WTC11 (cell line): ENCODE measurements around the gene TUBGCP6. TPM values are rescaled to one million over a fixed set of nuclear protein-coding genes. Genes with fewer than 3 reads are reported as not detected.

Experiments used
- ATAC-seq: fragments of 200-7000 bp; cut with Tn5 transposase; 2 replicates; pipeline ENCODE4 v1.10.0; 2021; ENCODE audit warnings: mild to moderate bottlenecking, moderate library complexity
- CTCF ChIA-PET: fragments of 300-600 bp; sonication (Branson Sonifier 250); formaldehyde crosslinking; loops from one replicate; lab custom pipeline; 2021; ENCODE audit warnings: antibody characterized with exemption; lab: Charles Lee
- POLR2A ChIA-PET: fragments of 350-600 bp; sonication (Branson Sonifier 250); formaldehyde crosslinking; loops from one replicate; lab custom pipeline; 2021; ENCODE audit warnings: antibody characterized with exemption; lab: Charles Lee
- DNase-seq: peaks from one replicate; pipeline ENCODE4 v3.0.0; 2021; ENCODE audit warnings: low spot score
- H3K27ac Mint-ChIP-seq: 2 replicates; pipeline ENCODE4 v1.8.0; 2021; ENCODE audit warnings: mixed read lengths
- H3K27me3 Mint-ChIP-seq: 2 replicates; pipeline ENCODE4 v1.8.0; 2021; ENCODE audit warnings: low read depth, mild to moderate bottlenecking, moderate library complexity, mixed read lengths
- H3K36me3 Mint-ChIP-seq: 2 replicates; pipeline ENCODE4 v1.8.0; 2021; ENCODE audit warnings: mixed read lengths
- H3K4me1 Mint-ChIP-seq: 2 replicates; pipeline ENCODE4 v1.8.0; 2022; ENCODE audit warnings: mixed read lengths
- H3K4me3 Mint-ChIP-seq: 2 replicates; pipeline ENCODE4 v1.8.0; 2021; ENCODE audit warnings: mild to moderate bottlenecking, moderate library complexity, mixed read lengths
- H3K9me3 Mint-ChIP-seq: 2 replicates; pipeline ENCODE4 v1.8.0; 2021; ENCODE audit warnings: mixed read lengths
- ARID4B ChIP-seq: sonication (generic); formaldehyde crosslinking; IDR thresholded peaks from 2 replicates; pipeline ENCODE4 v1.8.0; 2023; ENCODE audit warnings: missing genetic modification reagents, mild to moderate bottlenecking, borderline replicate concordance
- FOXJ3 ChIP-seq: sonication (generic); formaldehyde crosslinking; IDR thresholded peaks from 2 replicates; pipeline ENCODE4 v1.9.0; 2021; ENCODE audit warnings: missing genetic modification reagents, mild to moderate bottlenecking, borderline replicate concordance
- FOXK1 ChIP-seq: sonication (generic); formaldehyde crosslinking; IDR thresholded peaks from 2 replicates; pipeline ENCODE4 v1.8.0; 2022; ENCODE audit warnings: mild to moderate bottlenecking, moderate library complexity, missing genetic modification reagents
- FOXP1 ChIP-seq: sonication (generic); formaldehyde crosslinking; IDR thresholded peaks from 2 replicates; pipeline ENCODE4 v1.8.0; 2022; ENCODE audit warnings: missing genetic modification reagents, mild to moderate bottlenecking, moderate library complexity, borderline replicate concordance
- KAT7 ChIP-seq: sonication (generic); formaldehyde crosslinking; IDR thresholded peaks from 2 replicates; pipeline ENCODE4 v1.8.1; 2023; ENCODE audit warnings: missing genetic modification reagents, mild to moderate bottlenecking, borderline replicate concordance
- NFATC4 ChIP-seq: fragments of 250-450 bp; sonication (Bioruptor Pico); IDR thresholded peaks from 2 replicates; pipeline ENCODE4 v1.9.0; 2021; ENCODE audit warnings: mild to moderate bottlenecking
- SMAD4 ChIP-seq: sonication (generic); formaldehyde crosslinking; IDR thresholded peaks from 2 replicates; pipeline ENCODE4 v1.8.0; 2022; ENCODE audit warnings: mild to moderate bottlenecking, missing genetic modification reagents
- SP1 ChIP-seq: sonication (generic); formaldehyde crosslinking; conservative IDR thresholded peaks from 2 replicates; pipeline ENCODE4 v1.8.1; 2022; ENCODE audit warnings: missing genetic modification reagents
- TCF7 ChIP-seq: sonication (generic); formaldehyde crosslinking; IDR thresholded peaks from 2 replicates; pipeline ENCODE4 v1.8.0; 2022; ENCODE audit warnings: mild to moderate bottlenecking, low read depth, missing genetic modification reagents, moderate library complexity
- TP53 ChIP-seq: sonication (generic); formaldehyde crosslinking; IDR thresholded peaks from 2 replicates; pipeline ENCODE4 v1.8.1; 2023; ENCODE audit warnings: mild to moderate bottlenecking, missing genetic modification reagents
- ZNF219 ChIP-seq: sonication (generic); formaldehyde crosslinking; IDR thresholded peaks from 2 replicates; pipeline ENCODE4 v1.8.0; 2023; ENCODE audit warnings: missing genetic modification reagents, mild to moderate bottlenecking, borderline replicate concordance
- ZNF671 ChIP-seq: fragments of 250-450 bp; sonication (Bioruptor Pico); IDR thresholded peaks from 2 replicates; pipeline ENCODE4 v1.8.0; 2021; ENCODE audit warnings: mild to moderate bottlenecking
- total RNA-seq: library from RNA; stranded (reverse); gene quantifications from 3 replicates; pipeline ENCODE4 v1.2.3, GENCODE V29; 2021
- TF ChIP-seq, protein P1 (sequence below): sonication (generic); formaldehyde crosslinking; IDR thresholded peaks from 2 replicates; pipeline ENCODE4 v1.8.0; 2022; ENCODE audit warnings: mild to moderate bottlenecking, missing genetic modification reagents
- TF ChIP-seq, protein P2 (sequence below): fragments of 250-450 bp; sonication (Bioruptor Pico); IDR thresholded peaks from 2 replicates; pipeline ENCODE4 v1.8.0; 2021; ENCODE audit warnings: mild to moderate bottlenecking
- TF ChIP-seq, protein P3 (sequence below): fragments of 250-450 bp; sonication (Bioruptor Pico); IDR thresholded peaks from 2 replicates; pipeline ENCODE4 v1.9.0; 2021; ENCODE audit warnings: mild to moderate bottlenecking
- TF ChIP-seq, protein P4 (sequence below): sonication (generic); formaldehyde crosslinking; conservative IDR thresholded peaks from 2 replicates; pipeline ENCODE4 v1.8.1; 2022; ENCODE audit warnings: mild to moderate bottlenecking, missing genetic modification reagents
- TF ChIP-seq, protein P5 (sequence below): fragments of 200-600 bp; IDR thresholded peaks from 2 replicates; pipeline ENCODE4 v1.8.0; 2022; ENCODE audit warnings: antibody characterized with exemption

Gene TUBGCP6
- total RNA-seq, 1 experiment from 2014 or later, result 45.4 TPM

- Mint-ChIP-seq H3K4me3 (no peak overlapping the region), H3K36me3 (peaks cover 4% of the 10 kb centered on the region; the same call in 1 of the 2 replicates), H3K27me3 (no peaks in the 10 kb centered on the region), H3K27ac (no peak overlapping the region), H3K9me3 (no peaks in the 10 kb centered on the region), H3K4me1 (peaks cover 12% of the 10 kb centered on the region)
- DNase-seq, result no peak
- POLR2A ChIA-PET, result no interaction called here
- TF ChIP-seq SMAD4 (CRISPR knock-in tag), result no peak
- TF ChIP-seq, protein P1, sequence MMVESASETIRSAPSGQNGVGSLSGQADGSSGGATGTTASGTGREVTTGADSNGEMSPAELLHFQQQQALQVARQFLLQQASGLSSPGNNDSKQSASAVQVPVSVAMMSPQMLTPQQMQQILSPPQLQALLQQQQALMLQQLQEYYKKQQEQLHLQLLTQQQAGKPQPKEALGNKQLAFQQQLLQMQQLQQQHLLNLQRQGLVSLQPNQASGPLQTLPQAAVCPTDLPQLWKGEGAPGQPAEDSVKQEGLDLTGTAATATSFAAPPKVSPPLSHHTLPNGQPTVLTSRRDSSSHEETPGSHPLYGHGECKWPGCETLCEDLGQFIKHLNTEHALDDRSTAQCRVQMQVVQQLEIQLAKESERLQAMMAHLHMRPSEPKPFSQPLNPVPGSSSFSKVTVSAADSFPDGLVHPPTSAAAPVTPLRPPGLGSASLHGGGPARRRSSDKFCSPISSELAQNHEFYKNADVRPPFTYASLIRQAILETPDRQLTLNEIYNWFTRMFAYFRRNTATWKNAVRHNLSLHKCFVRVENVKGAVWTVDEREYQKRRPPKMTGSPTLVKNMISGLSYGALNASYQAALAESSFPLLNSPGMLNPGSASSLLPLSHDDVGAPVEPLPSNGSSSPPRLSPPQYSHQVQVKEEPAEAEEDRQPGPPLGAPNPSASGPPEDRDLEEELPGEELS (CRISPR knock-in tag), result no peak
- TF ChIP-seq, protein P2, sequence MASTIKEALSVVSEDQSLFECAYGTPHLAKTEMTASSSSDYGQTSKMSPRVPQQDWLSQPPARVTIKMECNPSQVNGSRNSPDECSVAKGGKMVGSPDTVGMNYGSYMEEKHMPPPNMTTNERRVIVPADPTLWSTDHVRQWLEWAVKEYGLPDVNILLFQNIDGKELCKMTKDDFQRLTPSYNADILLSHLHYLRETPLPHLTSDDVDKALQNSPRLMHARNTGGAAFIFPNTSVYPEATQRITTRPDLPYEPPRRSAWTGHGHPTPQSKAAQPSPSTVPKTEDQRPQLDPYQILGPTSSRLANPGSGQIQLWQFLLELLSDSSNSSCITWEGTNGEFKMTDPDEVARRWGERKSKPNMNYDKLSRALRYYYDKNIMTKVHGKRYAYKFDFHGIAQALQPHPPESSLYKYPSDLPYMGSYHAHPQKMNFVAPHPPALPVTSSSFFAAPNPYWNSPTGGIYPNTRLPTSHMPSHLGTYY, result no peak
- TF ChIP-seq, protein P3, sequence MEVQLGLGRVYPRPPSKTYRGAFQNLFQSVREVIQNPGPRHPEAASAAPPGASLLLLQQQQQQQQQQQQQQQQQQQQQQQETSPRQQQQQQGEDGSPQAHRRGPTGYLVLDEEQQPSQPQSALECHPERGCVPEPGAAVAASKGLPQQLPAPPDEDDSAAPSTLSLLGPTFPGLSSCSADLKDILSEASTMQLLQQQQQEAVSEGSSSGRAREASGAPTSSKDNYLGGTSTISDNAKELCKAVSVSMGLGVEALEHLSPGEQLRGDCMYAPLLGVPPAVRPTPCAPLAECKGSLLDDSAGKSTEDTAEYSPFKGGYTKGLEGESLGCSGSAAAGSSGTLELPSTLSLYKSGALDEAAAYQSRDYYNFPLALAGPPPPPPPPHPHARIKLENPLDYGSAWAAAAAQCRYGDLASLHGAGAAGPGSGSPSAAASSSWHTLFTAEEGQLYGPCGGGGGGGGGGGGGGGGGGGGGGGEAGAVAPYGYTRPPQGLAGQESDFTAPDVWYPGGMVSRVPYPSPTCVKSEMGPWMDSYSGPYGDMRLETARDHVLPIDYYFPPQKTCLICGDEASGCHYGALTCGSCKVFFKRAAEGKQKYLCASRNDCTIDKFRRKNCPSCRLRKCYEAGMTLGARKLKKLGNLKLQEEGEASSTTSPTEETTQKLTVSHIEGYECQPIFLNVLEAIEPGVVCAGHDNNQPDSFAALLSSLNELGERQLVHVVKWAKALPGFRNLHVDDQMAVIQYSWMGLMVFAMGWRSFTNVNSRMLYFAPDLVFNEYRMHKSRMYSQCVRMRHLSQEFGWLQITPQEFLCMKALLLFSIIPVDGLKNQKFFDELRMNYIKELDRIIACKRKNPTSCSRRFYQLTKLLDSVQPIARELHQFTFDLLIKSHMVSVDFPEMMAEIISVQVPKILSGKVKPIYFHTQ (CRISPR knock-in tag), result no peak
- TF ChIP-seq ZNF671, result no peak
- TF ChIP-seq, protein P4, sequence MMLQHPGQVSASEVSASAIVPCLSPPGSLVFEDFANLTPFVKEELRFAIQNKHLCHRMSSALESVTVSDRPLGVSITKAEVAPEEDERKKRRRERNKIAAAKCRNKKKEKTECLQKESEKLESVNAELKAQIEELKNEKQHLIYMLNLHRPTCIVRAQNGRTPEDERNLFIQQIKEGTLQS (CRISPR knock-in tag), result no peak
- TF ChIP-seq TP53 (CRISPR knock-in tag), result no peak
- TF ChIP-seq, protein P5, sequence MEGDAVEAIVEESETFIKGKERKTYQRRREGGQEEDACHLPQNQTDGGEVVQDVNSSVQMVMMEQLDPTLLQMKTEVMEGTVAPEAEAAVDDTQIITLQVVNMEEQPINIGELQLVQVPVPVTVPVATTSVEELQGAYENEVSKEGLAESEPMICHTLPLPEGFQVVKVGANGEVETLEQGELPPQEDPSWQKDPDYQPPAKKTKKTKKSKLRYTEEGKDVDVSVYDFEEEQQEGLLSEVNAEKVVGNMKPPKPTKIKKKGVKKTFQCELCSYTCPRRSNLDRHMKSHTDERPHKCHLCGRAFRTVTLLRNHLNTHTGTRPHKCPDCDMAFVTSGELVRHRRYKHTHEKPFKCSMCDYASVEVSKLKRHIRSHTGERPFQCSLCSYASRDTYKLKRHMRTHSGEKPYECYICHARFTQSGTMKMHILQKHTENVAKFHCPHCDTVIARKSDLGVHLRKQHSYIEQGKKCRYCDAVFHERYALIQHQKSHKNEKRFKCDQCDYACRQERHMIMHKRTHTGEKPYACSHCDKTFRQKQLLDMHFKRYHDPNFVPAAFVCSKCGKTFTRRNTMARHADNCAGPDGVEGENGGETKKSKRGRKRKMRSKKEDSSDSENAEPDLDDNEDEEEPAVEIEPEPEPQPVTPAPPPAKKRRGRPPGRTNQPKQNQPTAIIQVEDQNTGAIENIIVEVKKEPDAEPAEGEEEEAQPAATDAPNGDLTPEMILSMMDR, result no peak
- no peak for TF ChIP-seq TCF7 (CRISPR knock-in tag)
- ATAC-seq, result no peak
- CTCF ChIA-PET, result interaction anchor here (0.5 to 1.7 kb wide), 4 partner anchors 14 to 37 kb away, joined by 3 to 7 read pairs (median 3); no protein-coding TSS in a partner anchor
Observed at GRCh38 chr22:50289942-50290630, 45.3 kb upstream of the TUBGCP6 start.

DNA sequence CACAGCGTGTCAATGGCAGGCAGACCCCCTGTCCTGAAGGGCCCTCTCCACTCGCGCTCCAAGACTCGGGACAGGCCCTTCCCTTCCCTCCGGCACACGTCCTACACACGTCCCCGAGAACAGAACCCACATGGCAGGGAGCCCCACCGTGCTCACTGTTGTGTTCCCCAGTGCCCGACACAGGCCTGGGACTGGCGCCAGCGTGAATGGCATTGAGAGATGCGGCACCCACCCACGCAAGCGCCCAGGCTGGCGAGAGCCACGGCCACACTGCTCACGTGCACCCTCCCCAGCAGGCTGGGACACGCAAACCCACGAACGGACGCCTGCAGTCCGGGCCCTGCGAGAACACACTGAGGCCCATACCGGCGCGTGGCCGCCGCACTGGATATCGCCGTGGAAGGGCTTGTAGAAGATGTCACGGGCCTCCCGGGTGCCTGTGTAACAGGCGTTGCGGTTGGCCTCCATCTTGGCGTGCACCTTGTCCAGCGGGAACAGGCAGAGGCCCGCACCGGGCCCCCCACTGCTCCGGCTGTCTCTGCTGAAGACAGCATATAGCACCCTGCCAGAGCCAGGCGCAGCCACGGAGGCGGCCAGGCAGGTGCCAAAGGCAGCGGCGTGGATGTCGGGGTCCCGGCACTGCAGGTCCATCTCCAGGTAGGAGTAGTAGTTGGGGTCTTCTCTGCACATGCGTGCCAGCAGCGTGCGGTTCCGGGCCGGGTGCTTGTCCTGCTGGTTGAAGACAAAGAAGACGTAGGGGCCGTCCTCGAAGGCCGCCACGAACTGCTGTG lies 44.5 kb upstream of the TUBGCP6 start:
- Mint-ChIP-seq H3K27me3 (no peaks in the 10 kb centered on the region), H3K27ac (peak overlapping the region; percentile 49; the same call in 1 of the 2 replicates), H3K9me3 (no peaks in the 10 kb centered on the region), H3K36me3 (peaks cover 4% of the 10 kb centered on the region; the same call in 1 of the 2 replicates), H3K4me1 (peaks cover 10% of the 10 kb centered on the region), H3K4me3 (no peak overlapping the region)
- CTCF ChIA-PET, result interaction anchor here (1.3 kb wide), 1 partner anchor 17 kb away, joined by 3 read pairs; no protein-coding TSS in a partner anchor
- POLR2A ChIA-PET, result no interaction called here
- DNase-seq (no peak), ATAC-seq (no peak)
- TF ChIP-seq, protein P5, result no peak
- TF ChIP-seq ARID4B (CRISPR knock-in tag), result no peak
- TF ChIP-seq KAT7 (CRISPR knock-in tag), result no peak
- TF ChIP-seq NFATC4 (CRISPR knock-in tag), result no peak
- TF ChIP-seq FOXP1 (CRISPR knock-in tag), result no peak
- TF ChIP-seq FOXJ3 (CRISPR knock-in tag), result no peak
- TF ChIP-seq SP1 (CRISPR knock-in tag), result no peak
- TF ChIP-seq FOXK1 (CRISPR knock-in tag), result no peak
- TF ChIP-seq ZNF219, result no peak
